Measurements from ENCODE around the gene COL18A1.

Gene COL18A1

GRCh38 chr21:45507888-45508508 lies 103.0 kb downstream of the COL18A1 start:
- DNase-seq (ENCODE audit: low read depth), result no peak

GRCh38 chr21:45508607-45509565 lies 103.9 kb downstream of the COL18A1 start:
- DNase-seq (ENCODE audit: low read depth), result no peak

GRCh38 chr21:45509566-45510465 lies 104.9 kb downstream of the COL18A1 start:
- DNase-seq (ENCODE audit: low read depth), result no peak

GRCh38 chr21:45510466-45510955 lies 105.5 kb downstream of the COL18A1 start:
- DNase-seq (ENCODE audit: low read depth), result no peak

GRCh38 chr21:45511007-45511406 lies 106.0 kb downstream of the COL18A1 start:
- no peak for DNase-seq (ENCODE audit: low read depth)

GRCh38 chr21:45511661-45512431 lies 106.9 kb downstream of the COL18A1 start:
- DNase-seq (ENCODE audit: low read depth), result no peak

GRCh38 chr21:45512626-45513002 lies 107.6 kb downstream of the COL18A1 start:
- DNase-seq (ENCODE audit: low read depth), result no peak

GRCh38 chr21:45513003-45513717 lies 108.2 kb downstream of the COL18A1 start:
- no peak for DNase-seq (ENCODE audit: low read depth)

GRCh38 chr21:45513741-45514310 lies 108.9 kb downstream of the COL18A1 start:
- no peak for DNase-seq (ENCODE audit: low read depth)

GRCh38 chr21:45514311-45515021 lies 109.5 kb downstream of the COL18A1 start:
- no peak for DNase-seq (ENCODE audit: low read depth)

GRCh38 chr21:45515241-45516061 lies 110.5 kb downstream of the COL18A1 start:
- no peak for DNase-seq (ENCODE audit: low read depth)

- DNase-seq (ENCODE audit: low read depth), result no peak
Observed at GRCh38 chr21:45516071-45516670, 111.2 kb downstream of the COL18A1 start.

GRCh38 chr21:45516671-45517151 lies 111.7 kb downstream of the COL18A1 start:
- no peak for DNase-seq (ENCODE audit: low read depth)

- DNase-seq (ENCODE audit: low read depth), result no peak
Observed at GRCh38 chr21:45517249-45518065, 112.5 kb downstream of the COL18A1 start.

- DNase-seq (ENCODE audit: low read depth), result no peak
Observed at GRCh38 chr21:45518742-45519141, 113.8 kb downstream of the COL18A1 start.

- no peak for DNase-seq (ENCODE audit: low read depth)
Observed at GRCh38 chr21:45519182-45519581, 114.2 kb downstream of the COL18A1 start.

GRCh38 chr21:45521241-45521640 lies 116.3 kb downstream of the COL18A1 start:
- no peak for DNase-seq (ENCODE audit: low read depth)
